ENCODE data around the gene OGDH. TPM values are rescaled to one million over a fixed set of nuclear protein-coding genes. Genes with fewer than 3 reads are reported as not detected.
A peak's percentile ranks its signal among the peaks of the same experiment; 100 is the strongest.

OGDH gene
- total and polyA plus RNA-seq, 4 experiments from 2014 or later: 42.2 to 126 (median 88.8) TPM

GRCh38 chr7:44607141-44608068 is 978 bp downstream of the OGDH start:
- intact Hi-C loops (cut with micrococcal nuclease): loop anchor here (2.0 to 5.0 kb wide), 2 partner anchors 15 to 35 kb away; partner anchors contain the start of gene DDX56
- Mint-ChIP-seq H3K9me3 (peaks cover 0 to 4% (median 0%) of the 10 kb centered on the region in 8 donors), H3K4me3 (peak overlapping the region; percentile 82 to 100 (median 98)), H3K27ac (peak overlapping the region; percentile 97 to 100 (median 99)), H3K4me1 (peaks cover 24 to 57% (median 44%) of the 10 kb centered on the region in 4 donors), H3K27me3 (peaks cover 0 to 2% of the 10 kb centered on the region in 2 donors), H3K36me3 (peaks cover 4 to 29% of the 10 kb centered on the region in 2 donors)
- peak overlapping the region; percentile 54 to 63 for H3K4me3 ChIP-seq (ENCODE audit: low read length in 2 of 2)
- DNase-seq: no peak
- H3K9me3 ChIP-seq (ENCODE audit: control insufficient read depth in 1 of 2, low read length in 2 of 2): no peaks in the 10 kb centered on the region
- peak overlapping the region; percentile 97 for H3K27ac ChIP-seq (ENCODE audit: low read depth, low read length)
- H3K27me3 ChIP-seq (ENCODE audit: insufficient read depth, low read length): no peaks in the 10 kb centered on the region
- CTCF ChIA-PET (ENCODE audit: partially characterized antibody): interaction anchor here (0.7 to 6.8 kb wide), 5 partner anchors 17 to 30 kb away, joined by 3 to 48 read pairs (median 8); no protein-coding TSS in a partner anchor
- no peaks in the 10 kb centered on the region for H3K36me3 ChIP-seq (ENCODE audit: insufficient read depth, low read length)
- POLR2A ChIA-PET (ENCODE audit: partially characterized antibody): interaction anchor here (0.6 to 28.5 kb wide), 27 partner anchors 10 to 516 kb away, joined by 3 to 1226 read pairs (median 6); partner anchors contain the start of genes DDX56, H2AZ2, NUDCD3 and PPIA
- H3K4me1 ChIP-seq (ENCODE audit: insufficient read depth, low read length): peaks cover 47% of the 10 kb centered on the region

- Mint-ChIP-seq H3K27me3 (peaks cover 0 to 2% of the 10 kb centered on the region in 2 donors), H3K4me3 (peak overlapping the region; percentile 18 to 76 (median 58)), H3K36me3 (peaks cover 4 to 29% of the 10 kb centered on the region in 2 donors), H3K4me1 (peaks cover 24 to 66% (median 49%) of the 10 kb centered on the region in 4 donors), H3K9me3 (peaks cover 0 to 4% (median 0%) of the 10 kb centered on the region in 8 donors), H3K27ac (peak overlapping the region; percentile 13 to 99 (median 88))
- Histone ChIP-seq H3K36me3 (ENCODE audit: insufficient read depth, low read length) (no peaks in the 10 kb centered on the region), H3K4me1 (ENCODE audit: insufficient read depth, low read length) (peaks cover 53% of the 10 kb centered on the region), H3K27ac (ENCODE audit: low read depth, low read length) (no peak overlapping the region), H3K27me3 (ENCODE audit: insufficient read depth, low read length) (no peaks in the 10 kb centered on the region), H3K4me3 (ENCODE audit: low read length in 2 of 2) (no peak overlapping the region), H3K9me3 (ENCODE audit: control insufficient read depth in 1 of 2, low read length in 2 of 2) (no peaks in the 10 kb centered on the region)
- CTCF ChIA-PET (ENCODE audit: partially characterized antibody): interaction anchor here (0.7 to 6.8 kb wide), 4 partner anchors 22 to 79 kb away, joined by 3 to 48 read pairs (median 4); no protein-coding TSS in a partner anchor
- peak in 1 of 5 donors; percentile 39 for DNase-seq
- POLR2A ChIA-PET (ENCODE audit: partially characterized antibody): interaction anchor here (0.6 to 28.5 kb wide), 3 partner anchors 20 to 227 kb away, joined by 3 to 1226 read pairs (median 3); no protein-coding TSS in a partner anchor
- intact Hi-C loops (cut with micrococcal nuclease): loop anchor here (5.0 kb wide), 1 partner anchor 37 kb away; the partner anchor contains the start of gene DDX56
These were observed 2.7 kb downstream of the OGDH start for GRCh38 chr7:44608916-44609648.

GRCh38 chr7:44609829-44610228 is 3.4 kb downstream of the OGDH start:
- Mint-ChIP-seq H3K36me3 (peaks cover 8 to 34% of the 10 kb centered on the region in 2 donors), H3K27ac (peak overlapping the region; percentile 53 to 99 (median 73)), H3K4me1 (peaks cover 29 to 73% (median 56%) of the 10 kb centered on the region in 4 donors), H3K4me3 (peak overlapping the region in 7 of 8 donors; percentile 9 to 76 (median 53)), H3K27me3 (peaks cover 0 to 2% of the 10 kb centered on the region in 2 donors), H3K9me3 (peaks cover 0 to 4% (median 0%) of the 10 kb centered on the region in 8 donors)
- Histone ChIP-seq H3K27ac (ENCODE audit: low read depth, low read length) (no peak overlapping the region), H3K9me3 (ENCODE audit: control insufficient read depth in 1 of 2, low read length in 2 of 2) (no peaks in the 10 kb centered on the region), H3K4me3 (ENCODE audit: low read length in 2 of 2) (no peak overlapping the region), H3K27me3 (ENCODE audit: insufficient read depth, low read length) (no peaks in the 10 kb centered on the region), H3K36me3 (ENCODE audit: insufficient read depth, low read length) (no peaks in the 10 kb centered on the region), H3K4me1 (ENCODE audit: insufficient read depth, low read length) (peaks cover 61% of the 10 kb centered on the region)
- intact Hi-C loops (cut with micrococcal nuclease): loop anchor here (5.0 kb wide), 1 partner anchor 38 kb away; the partner anchor contains the start of gene DDX56
- CTCF ChIA-PET (ENCODE audit: partially characterized antibody): interaction anchor here (0.7 to 6.8 kb wide), 3 partner anchors 28 to 78 kb away, joined by 3 to 48 read pairs (median 4); no protein-coding TSS in a partner anchor
- DNase-seq: no peak
- POLR2A ChIA-PET (ENCODE audit: partially characterized antibody): interaction anchor here (0.6 to 28.5 kb wide), 2 partner anchors 19 to 226 kb away, joined by 3 to 1226 read pairs; no protein-coding TSS in a partner anchor

- peak overlapping the region; percentile 48 for H3K27ac ChIP-seq (ENCODE audit: low read depth, low read length)
- CTCF ChIA-PET (ENCODE audit: partially characterized antibody): interaction anchor here (3.3 kb wide), 1 partner anchor 13 kb away, joined by 14 read pairs; no protein-coding TSS in a partner anchor
These were observed 8.8 kb downstream of the OGDH start for GRCh38 chr7:44615149-44615611.

GRCh38 chr7:44615793-44616192 is 9.4 kb downstream of the OGDH start:
- no peak overlapping the region for H3K4me3 ChIP-seq (ENCODE audit: low read length in 2 of 2)
- Mint-ChIP-seq H3K36me3 (peaks cover 12 to 32% of the 10 kb centered on the region in 2 donors), H3K27ac (peak overlapping the region; percentile 75 to 95 (median 92)), H3K4me1 (peaks cover 55 to 79% (median 67%) of the 10 kb centered on the region in 4 donors), H3K27me3 (no peaks in the 10 kb centered on the region), H3K9me3 (no peaks in the 10 kb centered on the region), H3K4me3 (peak overlapping the region in 6 of 8 donors; percentile 26 to 86 (median 42))
- POLR2A ChIA-PET (ENCODE audit: partially characterized antibody): interaction anchor here (0.6 to 29.4 kb wide), 3 partner anchors 0 to 35 kb away, joined by 3 to 1226 read pairs (median 1226); partner anchors contain the start of gene OGDH
- H3K4me1 ChIP-seq (ENCODE audit: insufficient read depth, low read length): peaks cover 75% of the 10 kb centered on the region
- no peak for DNase-seq
- no peaks in the 10 kb centered on the region for H3K27me3 ChIP-seq (ENCODE audit: insufficient read depth, low read length)
- CTCF ChIA-PET (ENCODE audit: partially characterized antibody): interaction anchor here (1.8 to 3.3 kb wide), 3 partner anchors 12 to 23 kb away, joined by 5 to 14 read pairs (median 8); no protein-coding TSS in a partner anchor
- H3K36me3 ChIP-seq (ENCODE audit: insufficient read depth, low read length): no peaks in the 10 kb centered on the region
- peak overlapping the region; percentile 48 for H3K27ac ChIP-seq (ENCODE audit: low read depth, low read length)
- intact Hi-C loops (cut with micrococcal nuclease): loop anchor here (1.0 kb wide), 1 partner anchor 8 kb away; no protein-coding TSS in a partner anchor
- H3K9me3 ChIP-seq (ENCODE audit: control insufficient read depth in 1 of 2, low read length in 2 of 2): no peaks in the 10 kb centered on the region

More at GRCh38 chr7:44615149-44615611, 8.8 kb downstream of the OGDH start:
- Mint-ChIP-seq H3K4me3 (peak overlapping the region; percentile 63 to 86 (median 72)), H3K36me3 (peaks cover 12 to 29% of the 10 kb centered on the region in 2 donors), H3K27ac (peak overlapping the region; percentile 75 to 95 (median 93)), H3K9me3 (no peaks in the 10 kb centered on the region), H3K4me1 (peaks cover 52 to 79% (median 64%) of the 10 kb centered on the region in 4 donors), H3K27me3 (no peaks in the 10 kb centered on the region)
- DNase-seq: peak in 3 of 5 donors; percentile 38 to 72 (median 44)
- intact Hi-C loops (cut with micrococcal nuclease): loop anchor here (1.0 kb wide), 1 partner anchor 8 kb away; no protein-coding TSS in a partner anchor
- H3K4me1 ChIP-seq (ENCODE audit: insufficient read depth, low read length): peaks cover 70% of the 10 kb centered on the region
- H3K9me3 ChIP-seq (ENCODE audit: control insufficient read depth in 1 of 2, low read length in 2 of 2): no peaks in the 10 kb centered on the region
- H3K27me3 ChIP-seq (ENCODE audit: insufficient read depth, low read length): no peaks in the 10 kb centered on the region
- POLR2A ChIA-PET (ENCODE audit: partially characterized antibody): interaction anchor here (28.5 to 29.4 kb wide), 2 partner anchors 0 to 14 kb away, joined by 1226 read pairs; partner anchors contain the start of gene OGDH
- no peak overlapping the region for H3K4me3 ChIP-seq (ENCODE audit: low read length in 2 of 2)
- no peaks in the 10 kb centered on the region for H3K36me3 ChIP-seq (ENCODE audit: insufficient read depth, low read length)

GRCh38 chr7:44616545-44616944 is 10.1 kb downstream of the OGDH start:
- peaks cover 83% of the 10 kb centered on the region for H3K4me1 ChIP-seq (ENCODE audit: insufficient read depth, low read length)
- Mint-ChIP-seq H3K4me1 (peaks cover 59 to 87% (median 74%) of the 10 kb centered on the region in 4 donors), H3K27ac (peak overlapping the region in 1 of 7 donors; percentile 75), H3K9me3 (no peaks in the 10 kb centered on the region), H3K36me3 (peaks cover 12 to 38% of the 10 kb centered on the region in 2 donors), H3K4me3 (no peak overlapping the region), H3K27me3 (no peaks in the 10 kb centered on the region)
- DNase-seq: no peak
- intact Hi-C loops (cut with micrococcal nuclease): no loop called here
- H3K27me3 ChIP-seq (ENCODE audit: insufficient read depth, low read length): no peaks in the 10 kb centered on the region
- no peaks in the 10 kb centered on the region for H3K36me3 ChIP-seq (ENCODE audit: insufficient read depth, low read length)
- no peak overlapping the region for H3K4me3 ChIP-seq (ENCODE audit: low read length in 2 of 2)
- POLR2A ChIA-PET (ENCODE audit: partially characterized antibody): interaction anchor here (0.6 to 29.4 kb wide), 3 partner anchors 1 to 35 kb away, joined by 3 to 1226 read pairs (median 1226); partner anchors contain the start of gene OGDH
- no peaks in the 10 kb centered on the region for H3K9me3 ChIP-seq (ENCODE audit: control insufficient read depth in 1 of 2, low read length in 2 of 2)
- no peak overlapping the region for H3K27ac ChIP-seq (ENCODE audit: low read depth, low read length)
- CTCF ChIA-PET (ENCODE audit: partially characterized antibody): interaction anchor here (1.8 to 3.3 kb wide), 3 partner anchors 12 to 23 kb away, joined by 5 to 14 read pairs (median 8); no protein-coding TSS in a partner anchor
